Astrocyte (in vitro differentiated cells and primary cell): ENCODE data around the gene AACS. TPM values are rescaled to one million over a fixed set of nuclear protein-coding genes. Genes with fewer than 3 reads are reported as not detected.

Experiments used
- DNase-seq: peaks from one replicate; pipeline ENCODE4 v3.0.0-alpha.2; 2010; ENCODE audit warnings: low read depth
- FAIRE-seq: peaks from 2 replicates; lab custom pipeline; 2011; peaks lifted over from hg19 to GRCh38; lab: Jason Lieb, UNC
- H2AFZ ChIP-seq: 2 replicates; pipeline ENCODE4 v1.6.0; 2012; ENCODE audit warnings: low read depth, low read length, inconsistent platforms
- H3K27ac ChIP-seq: 2 replicates; pipeline ENCODE4 v1.5.1; 2011; ENCODE audit warnings: low read depth, low read length, inconsistent platforms
- H3K27me3 ChIP-seq: 2 replicates; pipeline ENCODE4 v1.6.0; 2011; ENCODE audit warnings: low read length, inconsistent platforms; ENCODE audit not compliant: insufficient read depth
- H3K36me3 ChIP-seq: 2 replicates; pipeline ENCODE4 v1.5.1; 2011; ENCODE audit warnings: low read length, inconsistent platforms; ENCODE audit not compliant: insufficient read depth
- H3K4me1 ChIP-seq: 2 replicates; pipeline ENCODE4 v1.5.1; 2011; ENCODE audit warnings: low read length, inconsistent platforms; ENCODE audit not compliant: insufficient read depth
- H3K4me2 ChIP-seq: 2 replicates; pipeline ENCODE4 v1.6.0; 2012; ENCODE audit warnings: low read length, inconsistent platforms
- H3K4me3 ChIP-seq: 2 replicates; pipeline ENCODE4 v1.5.1; 2011; ENCODE audit warnings: low read depth, mild to moderate bottlenecking, low read length, inconsistent platforms; ENCODE audit not compliant: insufficient read depth
- H3K79me2 ChIP-seq: 2 replicates; pipeline ENCODE4 v1.6.0; 2012; ENCODE audit warnings: mild to moderate bottlenecking, low read length, inconsistent platforms; ENCODE audit not compliant: insufficient read depth
- H3K9ac ChIP-seq: 2 replicates; pipeline ENCODE4 v1.6.0; 2012; ENCODE audit warnings: mild to moderate bottlenecking, low read length, inconsistent platforms
- H3K9me3 ChIP-seq: 2 replicates; pipeline ENCODE4 v1.5.1; 2012; ENCODE audit warnings: low read depth, mild to moderate bottlenecking, low read length, inconsistent platforms; ENCODE audit not compliant: insufficient read depth
- H4K20me1 ChIP-seq: 2 replicates; pipeline ENCODE4 v1.6.0; 2012; ENCODE audit warnings: low read length, inconsistent platforms; ENCODE audit not compliant: insufficient read depth
- H3K27ac Mint-ChIP-seq: one replicate; pipeline ENCODE4 v1.8.0; 2021; ENCODE audit warnings: mild to moderate bottlenecking, mixed read lengths; ENCODE audit not compliant: unreplicated experiment
- H3K27me3 Mint-ChIP-seq: one replicate; pipeline ENCODE4 v1.8.0; 2021; ENCODE audit warnings: low read depth, mixed read lengths; ENCODE audit not compliant: unreplicated experiment
- H3K36me3 Mint-ChIP-seq: one replicate; pipeline ENCODE4 v1.8.0; 2021; ENCODE audit warnings: low read depth, mixed read lengths; ENCODE audit not compliant: unreplicated experiment
- H3K4me1 Mint-ChIP-seq: one replicate; pipeline ENCODE4 v1.8.0; 2021; ENCODE audit warnings: low read depth, mixed read lengths; ENCODE audit not compliant: unreplicated experiment
- H3K4me3 Mint-ChIP-seq: one replicate; pipeline ENCODE4 v1.8.0; 2021; ENCODE audit warnings: mild to moderate bottlenecking, moderate library complexity, mixed read lengths; ENCODE audit not compliant: unreplicated experiment
- H3K9me3 Mint-ChIP-seq: one replicate; pipeline ENCODE4 v1.8.0; 2021; ENCODE audit warnings: mild to moderate bottlenecking, mixed read lengths; ENCODE audit not compliant: unreplicated experiment
- CTCF ChIP-seq: IDR thresholded peaks from 2 replicates; pipeline ENCODE4 v1.5.1; 2011; ENCODE audit warnings: low read depth, mild to moderate bottlenecking, inconsistent platforms, low read length, moderate library complexity; ENCODE audit not compliant: insufficient read depth
- EZH2 ChIP-seq: IDR thresholded peaks from 2 replicates; pipeline ENCODE4 v1.6.1; 2012; ENCODE audit warnings: mild to moderate bottlenecking, low read length, inconsistent platforms; ENCODE audit not compliant: insufficient read depth
- total RNA-seq: library from RNA; stranded (reverse); gene quantifications from 2 replicates; pipeline ENCODE4 v1.2.1, GENCODE V29; 2021

Gene AACS
- total RNA-seq, 1 donor from 2014 or later, result 22.5 TPM

- TF ChIP-seq EZH2 (no peak), CTCF (no peak)
- Mint-ChIP-seq H3K4me3 (peak overlapping the region; percentile 71), H3K4me1 (peaks cover 5% of the 10 kb centered on the region), H3K9me3 (peaks cover 4% of the 10 kb centered on the region), H3K27ac (no peak overlapping the region), H3K36me3 (peaks cover 2% of the 10 kb centered on the region), H3K27me3 (peaks cover 4% of the 10 kb centered on the region)
- Histone ChIP-seq H3K4me3 (peak overlapping the region; percentile 84), H3K9ac (no peak overlapping the region), H3K4me2 (peak overlapping the region; percentile 98), H3K79me2 (peaks cover 20% of the 10 kb centered on the region), H4K20me1 (peaks cover 38% of the 10 kb centered on the region), H3K27me3 (no peaks in the 10 kb centered on the region), H3K9me3 (no peaks in the 10 kb centered on the region), H3K4me1 (peaks cover 13% of the 10 kb centered on the region), H3K36me3 (no peaks in the 10 kb centered on the region), H3K27ac (no peak overlapping the region), H2AFZ (peak overlapping the region; percentile 94)
- no peak for DNase-seq
- no peak for FAIRE-seq
These were observed 743 bp upstream of the AACS start for GRCh38 chr12:125064492-125064891.

- no peak for TF ChIP-seq EZH2
- no peak for TF ChIP-seq CTCF
- Histone ChIP-seq H3K27me3 (no peaks in the 10 kb centered on the region), H2AFZ (peak overlapping the region; percentile 51), H3K9me3 (no peaks in the 10 kb centered on the region), H3K4me3 (peak overlapping the region; percentile 84), H4K20me1 (peaks cover 53% of the 10 kb centered on the region), H3K9ac (peak overlapping the region; percentile 85), H3K4me1 (peaks cover 13% of the 10 kb centered on the region), H3K27ac (peak overlapping the region; percentile 7), H3K79me2 (peaks cover 26% of the 10 kb centered on the region), H3K36me3 (no peaks in the 10 kb centered on the region), H3K4me2 (peak overlapping the region; percentile 98)
- no peak for FAIRE-seq
- Mint-ChIP-seq H3K36me3 (peaks cover 2% of the 10 kb centered on the region), H3K4me1 (peaks cover 5% of the 10 kb centered on the region), H3K9me3 (peaks cover 2% of the 10 kb centered on the region), H3K4me3 (peak overlapping the region; percentile 88), H3K27me3 (peaks cover 4% of the 10 kb centered on the region), H3K27ac (peak overlapping the region; percentile 77)
- DNase-seq, result no peak
These were observed 810 bp downstream of the AACS start for GRCh38 chr12:125065919-125066570.

- H3K4me1 Mint-ChIP-seq, result peaks cover 5% of the 10 kb centered on the region
These were observed 3.2 kb downstream of the AACS start for GRCh38 chr12:125068391-125068790.

More at GRCh38 chr12:125068391-125068790, 3.2 kb downstream of the AACS start:
- no peak overlapping the region for H3K4me2 ChIP-seq
- no peak overlapping the region for H3K4me3 ChIP-seq
- FAIRE-seq (no peak), DNase-seq (no peak)
- no peaks in the 10 kb centered on the region for H3K27me3 ChIP-seq
- peaks cover 2% of the 10 kb centered on the region for H3K36me3 ChIP-seq
- H3K9ac ChIP-seq, result no peak overlapping the region
- peaks cover 31% of the 10 kb centered on the region for H3K79me2 ChIP-seq
- peaks cover 13% of the 10 kb centered on the region for H3K4me1 ChIP-seq
- no peak overlapping the region for H2AFZ ChIP-seq
- Mint-ChIP-seq H3K9me3 (no peaks in the 10 kb centered on the region), H3K36me3 (peaks cover 9% of the 10 kb centered on the region), H3K27ac (no peak overlapping the region), H3K4me3 (no peak overlapping the region), H3K27me3 (peaks cover 4% of the 10 kb centered on the region)
- TF ChIP-seq EZH2, result no peak
- no peak for TF ChIP-seq CTCF
- H3K9me3 ChIP-seq, result no peaks in the 10 kb centered on the region
- H3K27ac ChIP-seq, result no peak overlapping the region
- H4K20me1 ChIP-seq, result peaks cover 72% of the 10 kb centered on the region
